Neural progenitor cell (in vitro differentiated cells): Measurements from ENCODE around the gene SCGN. TPM values are rescaled to one million over a fixed set of nuclear protein-coding genes. Genes with fewer than 3 reads are reported as not detected.

Source experiments
- DNase-seq: peaks from one replicate; pipeline ENCODE4 v3.0.0-alpha.2; 2016; ENCODE audit warnings: low spot score
- H2AFZ ChIP-seq: fragments of 200-600 bp; sonication (generic); replicated peaks from 2 replicates; pipeline ENCODE4 v1.6.1; 2016; ENCODE audit warnings: antibody characterized with exemption
- H3F3A ChIP-seq: fragments of 200-600 bp; sonication (generic); 2 replicates; pipeline ENCODE4 v1.6.1; 2016; ENCODE audit warnings: antibody characterized with exemption, low read depth
- H3K27ac ChIP-seq: fragments of 200-600 bp; sonication (generic); 2 replicates; pipeline ENCODE4 v1.5.1; 2016; ENCODE audit warnings: mild to moderate bottlenecking
- H3K27me3 ChIP-seq: fragments of 200-600 bp; sonication (generic); 2 replicates; pipeline ENCODE4 v1.6.1; 2016; ENCODE audit warnings: mild to moderate bottlenecking, moderate library complexity
- H3K36me3 ChIP-seq: fragments of 200-600 bp; sonication (generic); 2 replicates; pipeline ENCODE4 v1.5.1; 2016
- H3K4me1 ChIP-seq: fragments of 200-600 bp; sonication (generic); 2 replicates; pipeline ENCODE4 v1.6.1; 2016; ENCODE audit warnings: mixed run types
- H3K4me2 ChIP-seq: fragments of 200-600 bp; sonication (generic); 2 replicates; pipeline ENCODE4 v1.6.1; 2016
- H3K4me3 ChIP-seq: fragments of 200-600 bp; sonication (generic); 2 replicates; pipeline ENCODE4 v1.5.1; 2016
- H3K79me2 ChIP-seq: fragments of 200-600 bp; sonication (generic); 2 replicates; pipeline ENCODE4 v1.6.1; 2016; ENCODE audit warnings: low read depth
- H3K9ac ChIP-seq: fragments of 200-600 bp; sonication (generic); 2 replicates; pipeline ENCODE4 v1.6.1; 2016
- H3K9me3 ChIP-seq: fragments of 200-600 bp; sonication (generic); 2 replicates; pipeline ENCODE4 v1.5.1; 2016; ENCODE audit warnings: low read depth
- H4K20me1 ChIP-seq: fragments of 200-600 bp; sonication (generic); 2 replicates; pipeline ENCODE4 v1.6.1; 2016; ENCODE audit warnings: low read depth
- H3K27ac Mint-ChIP-seq: 3 replicates; pipeline ENCODE4 v1.8.0; 2021; ENCODE audit warnings: mixed read lengths
- H3K27me3 Mint-ChIP-seq: 2 replicates; pipeline ENCODE4 v1.8.0; 2022; ENCODE audit warnings: low read depth, mild to moderate bottlenecking, inconsistent platforms, moderate library complexity, mixed read lengths; ENCODE audit not compliant: insufficient read depth
- H3K36me3 Mint-ChIP-seq: 3 replicates; pipeline ENCODE4 v1.8.0; 2021; ENCODE audit warnings: mixed read lengths
- H3K4me1 Mint-ChIP-seq: 3 replicates; pipeline ENCODE4 v1.8.0; 2021; ENCODE audit warnings: mixed read lengths
- H3K4me3 Mint-ChIP-seq: 3 replicates; pipeline ENCODE4 v1.8.0; 2021; ENCODE audit warnings: mild to moderate bottlenecking, moderate library complexity, mixed read lengths
- H3K9me3 Mint-ChIP-seq: 3 replicates; pipeline ENCODE4 v1.8.0; 2020; ENCODE audit warnings: mixed read lengths
- EZH2 ChIP-seq: fragments of 200-600 bp; sonication (generic); IDR thresholded peaks from 2 replicates; pipeline ENCODE4 v1.6.1; 2017; ENCODE audit warnings: antibody characterized with exemption, mild to moderate bottlenecking, moderate library complexity
- EZH2phosphoT487 ChIP-seq: fragments of 200-600 bp; sonication (generic); IDR thresholded peaks from 2 replicates; pipeline ENCODE4 v1.6.1; 2017; ENCODE audit warnings: antibody characterized with exemption
- total RNA-seq: library from RNA; depleted of rRNA; stranded (reverse); fragments of >200 nt; gene quantifications from 2 replicates; pipeline ENCODE4 v1.2.3, GENCODE V29; 2015; ENCODE audit warnings: low replicate concordance
- TF ChIP-seq, protein P1 (sequence below): fragments of 200-600 bp; sonication (generic); IDR thresholded peaks from 2 replicates; pipeline ENCODE4 v1.5.1; 2017; ENCODE audit warnings: antibody characterized with exemption, mild to moderate bottlenecking

SCGN gene
- total RNA-seq, 1 donor from 2014 or later: not detected

GRCh38 chr6:25614052-25614451 is 38.0 kb upstream of the SCGN start:
- Histone ChIP-seq H3K79me2 (no peaks in the 10 kb centered on the region), H3K36me3 (no peaks in the 10 kb centered on the region), H3F3A (no peaks in the 10 kb centered on the region), H4K20me1 (no peaks in the 10 kb centered on the region), H3K27ac (no peak overlapping the region), H3K4me3 (no peak overlapping the region), H3K9ac (no peak overlapping the region), H3K9me3 (no peaks in the 10 kb centered on the region), H2AFZ (no peak overlapping the region), H3K4me2 (no peak overlapping the region), H3K4me1 (no peaks in the 10 kb centered on the region), H3K27me3 (no peaks in the 10 kb centered on the region)
- Mint-ChIP-seq H3K36me3 (no peaks in the 10 kb centered on the region), H3K27me3 (no peaks in the 10 kb centered on the region), H3K27ac (no peak overlapping the region), H3K9me3 (no peaks in the 10 kb centered on the region), H3K4me3 (no peak overlapping the region), H3K4me1 (no peaks in the 10 kb centered on the region)
- peak; percentile 18 for DNase-seq
- no peak for TF ChIP-seq EZH2
- TF ChIP-seq, protein P1, sequence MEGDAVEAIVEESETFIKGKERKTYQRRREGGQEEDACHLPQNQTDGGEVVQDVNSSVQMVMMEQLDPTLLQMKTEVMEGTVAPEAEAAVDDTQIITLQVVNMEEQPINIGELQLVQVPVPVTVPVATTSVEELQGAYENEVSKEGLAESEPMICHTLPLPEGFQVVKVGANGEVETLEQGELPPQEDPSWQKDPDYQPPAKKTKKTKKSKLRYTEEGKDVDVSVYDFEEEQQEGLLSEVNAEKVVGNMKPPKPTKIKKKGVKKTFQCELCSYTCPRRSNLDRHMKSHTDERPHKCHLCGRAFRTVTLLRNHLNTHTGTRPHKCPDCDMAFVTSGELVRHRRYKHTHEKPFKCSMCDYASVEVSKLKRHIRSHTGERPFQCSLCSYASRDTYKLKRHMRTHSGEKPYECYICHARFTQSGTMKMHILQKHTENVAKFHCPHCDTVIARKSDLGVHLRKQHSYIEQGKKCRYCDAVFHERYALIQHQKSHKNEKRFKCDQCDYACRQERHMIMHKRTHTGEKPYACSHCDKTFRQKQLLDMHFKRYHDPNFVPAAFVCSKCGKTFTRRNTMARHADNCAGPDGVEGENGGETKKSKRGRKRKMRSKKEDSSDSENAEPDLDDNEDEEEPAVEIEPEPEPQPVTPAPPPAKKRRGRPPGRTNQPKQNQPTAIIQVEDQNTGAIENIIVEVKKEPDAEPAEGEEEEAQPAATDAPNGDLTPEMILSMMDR: no peak
- no peak for TF ChIP-seq EZH2phosphoT487

DNA sequence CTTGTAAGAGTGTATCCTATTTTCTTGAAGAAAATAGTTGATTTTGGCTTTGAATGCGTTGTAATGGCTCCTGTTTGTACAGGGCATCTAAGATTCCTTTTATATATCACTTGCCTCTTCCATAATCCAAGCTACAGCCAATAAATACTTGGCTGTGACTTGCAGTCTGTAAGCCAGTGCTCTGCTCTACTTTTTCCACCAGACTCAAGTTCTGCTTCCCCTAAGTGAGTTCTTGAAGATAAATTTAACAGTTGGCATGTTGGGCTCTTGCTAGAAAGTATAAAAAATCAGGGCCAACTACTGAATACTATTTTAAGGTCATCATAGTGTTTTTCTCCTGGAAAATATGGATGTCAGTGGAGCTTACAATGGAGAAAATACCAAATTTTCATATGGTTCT is 36.5 kb upstream of the SCGN start:
- DNase-seq: no peak
- no peaks in the 10 kb centered on the region for H3K9me3 ChIP-seq
- H3K36me3 ChIP-seq: no peaks in the 10 kb centered on the region
- no peak overlapping the region for H3K9ac ChIP-seq
- no peaks in the 10 kb centered on the region for H3K27me3 ChIP-seq
- Mint-ChIP-seq H3K27ac (no peak overlapping the region), H3K9me3 (no peaks in the 10 kb centered on the region), H3K27me3 (peaks cover 2% of the 10 kb centered on the region), H3K4me3 (no peak overlapping the region), H3K4me1 (no peaks in the 10 kb centered on the region), H3K36me3 (no peaks in the 10 kb centered on the region)
- no peak overlapping the region for H3K27ac ChIP-seq
- H2AFZ ChIP-seq: no peak overlapping the region
- no peaks in the 10 kb centered on the region for H4K20me1 ChIP-seq
- no peaks in the 10 kb centered on the region for H3K79me2 ChIP-seq
- H3K4me2 ChIP-seq: no peak overlapping the region
- TF ChIP-seq EZH2 (no peak), EZH2phosphoT487 (no peak)
- TF ChIP-seq, protein P1: no peak
- no peak overlapping the region for H3K4me3 ChIP-seq
- H3F3A ChIP-seq: no peaks in the 10 kb centered on the region
- H3K4me1 ChIP-seq: no peaks in the 10 kb centered on the region

- H4K20me1 ChIP-seq: no peaks in the 10 kb centered on the region
- Mint-ChIP-seq H3K36me3 (no peaks in the 10 kb centered on the region), H3K27ac (no peak overlapping the region), H3K27me3 (peaks cover 2% of the 10 kb centered on the region), H3K4me1 (no peaks in the 10 kb centered on the region), H3K4me3 (no peak overlapping the region), H3K9me3 (no peaks in the 10 kb centered on the region)
- H3K4me2 ChIP-seq: no peak overlapping the region
- H3K36me3 ChIP-seq: no peaks in the 10 kb centered on the region
- no peak overlapping the region for H3K9ac ChIP-seq
- DNase-seq: no peak
- no peaks in the 10 kb centered on the region for H3K79me2 ChIP-seq
- H3K27ac ChIP-seq: no peak overlapping the region
- no peaks in the 10 kb centered on the region for H3K9me3 ChIP-seq
- H3K27me3 ChIP-seq: no peaks in the 10 kb centered on the region
- H2AFZ ChIP-seq: no peak overlapping the region
- TF ChIP-seq EZH2phosphoT487 (no peak), EZH2 (no peak)
- TF ChIP-seq, protein P1: no peak
- no peaks in the 10 kb centered on the region for H3K4me1 ChIP-seq
- no peaks in the 10 kb centered on the region for H3F3A ChIP-seq
- H3K4me3 ChIP-seq: no peak overlapping the region
Measured at GRCh38 chr6:25617997-25618396, 34.0 kb upstream of the SCGN start.

DNA sequence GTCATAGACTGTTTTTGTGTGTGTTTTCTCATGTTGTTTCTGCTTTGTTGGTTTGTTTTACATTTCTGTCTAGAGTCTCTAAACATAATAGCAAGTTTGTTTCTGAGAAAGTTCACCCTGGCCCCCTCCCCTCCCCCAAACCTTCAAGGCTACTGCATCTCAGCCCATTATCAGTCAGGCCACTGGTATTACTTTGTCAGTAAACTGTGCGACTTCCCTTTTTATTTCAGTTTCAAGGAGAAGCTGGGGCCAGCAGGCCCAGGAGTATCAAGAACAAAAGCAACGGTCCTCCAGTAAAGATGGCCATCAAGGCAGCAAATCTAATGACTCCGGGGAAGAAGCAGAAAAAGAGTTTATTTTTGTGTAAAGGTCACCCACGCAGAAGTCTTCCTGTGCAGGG is 32.8 kb upstream of the SCGN start:
- H3K79me2 ChIP-seq: no peaks in the 10 kb centered on the region
- H3K4me1 Mint-ChIP-seq: no peaks in the 10 kb centered on the region
- H4K20me1 ChIP-seq: no peaks in the 10 kb centered on the region
- no peak for DNase-seq
- no peak overlapping the region for H3K9ac ChIP-seq
- H3K4me2 ChIP-seq: no peak overlapping the region
- no peaks in the 10 kb centered on the region for H3K4me1 ChIP-seq
- H2AFZ ChIP-seq: no peak overlapping the region
- peaks cover 4% of the 10 kb centered on the region for H3K27me3 Mint-ChIP-seq
- H3K36me3 Mint-ChIP-seq: no peaks in the 10 kb centered on the region
- no peaks in the 10 kb centered on the region for H3K36me3 ChIP-seq
- no peaks in the 10 kb centered on the region for H3F3A ChIP-seq
- H3K27me3 ChIP-seq: no peaks in the 10 kb centered on the region
- H3K9me3 ChIP-seq: no peaks in the 10 kb centered on the region
- TF ChIP-seq, protein P1: no peak
- TF ChIP-seq EZH2phosphoT487 (no peak), EZH2 (no peak)
- no peaks in the 10 kb centered on the region for H3K9me3 Mint-ChIP-seq
- H3K4me3 Mint-ChIP-seq: no peak overlapping the region
- no peak overlapping the region for H3K27ac ChIP-seq
- no peak overlapping the region for H3K4me3 ChIP-seq
- H3K27ac Mint-ChIP-seq: no peak overlapping the region
